Keratinocyte (primary cell): ENCODE data around the gene PSMA8.

Experiments used
- EZH2 ChIP-seq: IDR thresholded peaks from one replicate; pipeline ENCODE4 v1.6.1; 2012; ENCODE audit warnings: inconsistent platforms, mild to moderate bottlenecking, low read length, moderate library complexity
- TF ChIP-seq, protein P1 (sequence below), 3 experiments: IDR thresholded peaks in 1 of 3; conservative IDR thresholded peaks in 1 of 3; optimal IDR thresholded peaks in 1 of 3; 2 replicates in 2 of 3; 3 replicates in 1 of 3; pipeline versions ENCODE3 to v1.5.1; 2011; ENCODE audit warnings: low read length in 3 of 3, mild to moderate bottlenecking in 3 of 3, moderate library complexity in 2 of 3, control low read depth in 1 of 3, inconsistent platforms in 1 of 3; ENCODE audit not compliant: insufficient read depth in 2 of 3; ENCODE audit errors: extremely low read depth in 1 of 3

DNA sequence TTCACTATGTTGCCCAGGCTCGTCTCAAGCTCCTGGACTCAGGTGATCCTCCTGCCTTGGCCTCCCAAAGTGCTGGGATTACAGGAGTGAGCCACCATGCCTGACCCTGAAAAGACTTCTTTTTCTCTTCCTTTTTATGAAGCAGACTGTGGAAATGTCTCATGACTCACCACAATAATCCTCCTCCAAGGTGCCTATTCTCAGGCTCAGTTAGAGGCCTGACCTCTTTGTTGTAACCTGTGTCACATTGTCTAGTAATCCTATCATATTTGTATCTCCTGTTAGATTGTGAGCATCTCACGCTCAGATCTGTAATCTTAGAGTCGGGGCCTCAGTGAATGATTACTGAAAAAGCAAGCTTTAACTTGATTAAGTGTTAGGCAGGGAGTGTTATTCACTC is 74.3 kb downstream of the PSMA8 start:
- TF ChIP-seq, protein P1, sequence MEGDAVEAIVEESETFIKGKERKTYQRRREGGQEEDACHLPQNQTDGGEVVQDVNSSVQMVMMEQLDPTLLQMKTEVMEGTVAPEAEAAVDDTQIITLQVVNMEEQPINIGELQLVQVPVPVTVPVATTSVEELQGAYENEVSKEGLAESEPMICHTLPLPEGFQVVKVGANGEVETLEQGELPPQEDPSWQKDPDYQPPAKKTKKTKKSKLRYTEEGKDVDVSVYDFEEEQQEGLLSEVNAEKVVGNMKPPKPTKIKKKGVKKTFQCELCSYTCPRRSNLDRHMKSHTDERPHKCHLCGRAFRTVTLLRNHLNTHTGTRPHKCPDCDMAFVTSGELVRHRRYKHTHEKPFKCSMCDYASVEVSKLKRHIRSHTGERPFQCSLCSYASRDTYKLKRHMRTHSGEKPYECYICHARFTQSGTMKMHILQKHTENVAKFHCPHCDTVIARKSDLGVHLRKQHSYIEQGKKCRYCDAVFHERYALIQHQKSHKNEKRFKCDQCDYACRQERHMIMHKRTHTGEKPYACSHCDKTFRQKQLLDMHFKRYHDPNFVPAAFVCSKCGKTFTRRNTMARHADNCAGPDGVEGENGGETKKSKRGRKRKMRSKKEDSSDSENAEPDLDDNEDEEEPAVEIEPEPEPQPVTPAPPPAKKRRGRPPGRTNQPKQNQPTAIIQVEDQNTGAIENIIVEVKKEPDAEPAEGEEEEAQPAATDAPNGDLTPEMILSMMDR (optimal IDR thresholded peaks at IDR 0.05 in 1 of 3, IDR thresholded peaks at IDR 0.05 in 1 of 3, conservative IDR thresholded peaks at IDR 0.05 in 1 of 3; ENCODE audit: extremely low read depth in 1 of 3, insufficient read depth in 2 of 3, low read length in 3 of 3) = no peak
- TF ChIP-seq EZH2 = no peak
